Measurements from ENCODE around the gene VAC14. TPM values are rescaled to one million over a fixed set of nuclear protein-coding genes. Genes with fewer than 3 reads are reported as not detected.

VAC14 gene
- total and polyA plus RNA-seq, 2 experiments from 2014 or later = 42.3 to 77.7 TPM

DNA sequence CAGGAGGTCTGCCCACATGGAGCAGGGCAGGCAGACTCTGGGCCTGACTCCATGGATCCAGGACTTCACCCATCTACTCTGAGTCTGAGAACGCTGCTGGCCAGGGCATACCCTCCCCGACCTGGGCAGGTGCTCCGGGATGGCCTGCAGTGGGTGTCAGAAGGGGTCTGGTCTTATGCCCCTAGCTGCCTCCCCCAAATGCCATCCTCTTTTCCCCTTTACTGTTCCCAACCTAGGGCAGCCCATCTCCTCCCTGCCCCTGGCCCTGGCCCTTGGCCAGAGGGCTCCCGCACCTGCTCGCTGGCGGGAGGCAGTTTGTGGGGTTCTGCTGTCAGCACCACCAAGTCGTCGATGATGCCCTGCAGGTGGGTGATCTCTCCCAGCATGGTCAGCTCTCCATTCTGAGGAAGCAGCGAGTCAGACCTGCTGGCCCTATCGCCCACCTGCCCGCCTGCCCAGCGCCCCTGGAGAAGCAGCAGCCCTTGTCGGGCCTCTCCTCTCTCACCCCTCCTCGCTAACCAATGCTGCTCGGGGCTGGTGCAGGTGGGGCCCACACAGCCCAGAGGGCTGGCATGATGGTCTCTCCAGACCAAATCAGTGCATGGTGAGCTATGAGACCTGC is 123.3 kb downstream of the VAC14 start:
- Histone ChIP-seq H3K4me1 (ENCODE audit: insufficient read depth) (peaks cover 7% of the 10 kb centered on the region), H3K9me2 (ENCODE audit: insufficient read depth) (no peaks in the 10 kb centered on the region), H4K20me1 (replicated peaks; ENCODE audit: insufficient read depth) (no peaks in the 10 kb centered on the region; the same call in 1 of the 2 replicates), H3F3A (replicated peaks; ENCODE audit: low read depth) (peaks cover 5% of the 10 kb centered on the region; the same call in 1 of the 2 replicates), H3K27me3 (ENCODE audit: insufficient read depth) (no peaks in the 10 kb centered on the region), H3K4me3 (no peak overlapping the region), H3K27ac (ENCODE audit: low read depth) (no peak overlapping the region), H3K4me2 (no peak overlapping the region), H2AFZ (no peak overlapping the region), H3K36me3 (ENCODE audit: insufficient read depth) (no peaks in the 10 kb centered on the region), H3K79me2 (replicated peaks; ENCODE audit: insufficient read depth) (no peaks in the 10 kb centered on the region)
- TF ChIP-seq POLR2AphosphoS5 (IDR thresholded peaks at IDR 0.05; ENCODE audit: low read depth) (no peak), EZH2 (IDR thresholded peaks at IDR 0.05; ENCODE audit: low read depth, unreplicated experiment) (no peak), CREB1 (CRISPR knock-in tag; IDR thresholded peaks at IDR 0.05; ENCODE audit: low read depth) (no peak)
- TF ChIP-seq, protein P1, sequence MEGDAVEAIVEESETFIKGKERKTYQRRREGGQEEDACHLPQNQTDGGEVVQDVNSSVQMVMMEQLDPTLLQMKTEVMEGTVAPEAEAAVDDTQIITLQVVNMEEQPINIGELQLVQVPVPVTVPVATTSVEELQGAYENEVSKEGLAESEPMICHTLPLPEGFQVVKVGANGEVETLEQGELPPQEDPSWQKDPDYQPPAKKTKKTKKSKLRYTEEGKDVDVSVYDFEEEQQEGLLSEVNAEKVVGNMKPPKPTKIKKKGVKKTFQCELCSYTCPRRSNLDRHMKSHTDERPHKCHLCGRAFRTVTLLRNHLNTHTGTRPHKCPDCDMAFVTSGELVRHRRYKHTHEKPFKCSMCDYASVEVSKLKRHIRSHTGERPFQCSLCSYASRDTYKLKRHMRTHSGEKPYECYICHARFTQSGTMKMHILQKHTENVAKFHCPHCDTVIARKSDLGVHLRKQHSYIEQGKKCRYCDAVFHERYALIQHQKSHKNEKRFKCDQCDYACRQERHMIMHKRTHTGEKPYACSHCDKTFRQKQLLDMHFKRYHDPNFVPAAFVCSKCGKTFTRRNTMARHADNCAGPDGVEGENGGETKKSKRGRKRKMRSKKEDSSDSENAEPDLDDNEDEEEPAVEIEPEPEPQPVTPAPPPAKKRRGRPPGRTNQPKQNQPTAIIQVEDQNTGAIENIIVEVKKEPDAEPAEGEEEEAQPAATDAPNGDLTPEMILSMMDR (conservative IDR thresholded peaks at IDR 0.05; ENCODE audit: low read depth in 2 of 2) = no peak
- TF ChIP-seq, protein P2, sequence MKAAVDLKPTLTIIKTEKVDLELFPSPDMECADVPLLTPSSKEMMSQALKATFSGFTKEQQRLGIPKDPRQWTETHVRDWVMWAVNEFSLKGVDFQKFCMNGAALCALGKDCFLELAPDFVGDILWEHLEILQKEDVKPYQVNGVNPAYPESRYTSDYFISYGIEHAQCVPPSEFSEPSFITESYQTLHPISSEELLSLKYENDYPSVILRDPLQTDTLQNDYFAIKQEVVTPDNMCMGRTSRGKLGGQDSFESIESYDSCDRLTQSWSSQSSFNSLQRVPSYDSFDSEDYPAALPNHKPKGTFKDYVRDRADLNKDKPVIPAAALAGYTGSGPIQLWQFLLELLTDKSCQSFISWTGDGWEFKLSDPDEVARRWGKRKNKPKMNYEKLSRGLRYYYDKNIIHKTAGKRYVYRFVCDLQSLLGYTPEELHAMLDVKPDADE (IDR thresholded peaks at IDR 0.05) = no peak
- Mint-ChIP-seq H3K27ac (0 out of 2 replicates have a peak overlapping the region, but pooled peaks have one; percentile 44), H3K4me1 (peaks cover 14% of the 10 kb centered on the region), H3K4me3 (no peak overlapping the region), H3K27me3 (ENCODE audit: insufficient read depth, low read depth, poor library complexity) (peaks cover 8% of the 10 kb centered on the region), H3K9me3 (no peaks in the 10 kb centered on the region), H3K36me3 (ENCODE audit: low read depth) (peaks cover 12% of the 10 kb centered on the region; the same call in 2 of the 3 replicates)
- no peak for DNase-seq (ENCODE audit: low spot score)
- no peak for ATAC-seq

DNA sequence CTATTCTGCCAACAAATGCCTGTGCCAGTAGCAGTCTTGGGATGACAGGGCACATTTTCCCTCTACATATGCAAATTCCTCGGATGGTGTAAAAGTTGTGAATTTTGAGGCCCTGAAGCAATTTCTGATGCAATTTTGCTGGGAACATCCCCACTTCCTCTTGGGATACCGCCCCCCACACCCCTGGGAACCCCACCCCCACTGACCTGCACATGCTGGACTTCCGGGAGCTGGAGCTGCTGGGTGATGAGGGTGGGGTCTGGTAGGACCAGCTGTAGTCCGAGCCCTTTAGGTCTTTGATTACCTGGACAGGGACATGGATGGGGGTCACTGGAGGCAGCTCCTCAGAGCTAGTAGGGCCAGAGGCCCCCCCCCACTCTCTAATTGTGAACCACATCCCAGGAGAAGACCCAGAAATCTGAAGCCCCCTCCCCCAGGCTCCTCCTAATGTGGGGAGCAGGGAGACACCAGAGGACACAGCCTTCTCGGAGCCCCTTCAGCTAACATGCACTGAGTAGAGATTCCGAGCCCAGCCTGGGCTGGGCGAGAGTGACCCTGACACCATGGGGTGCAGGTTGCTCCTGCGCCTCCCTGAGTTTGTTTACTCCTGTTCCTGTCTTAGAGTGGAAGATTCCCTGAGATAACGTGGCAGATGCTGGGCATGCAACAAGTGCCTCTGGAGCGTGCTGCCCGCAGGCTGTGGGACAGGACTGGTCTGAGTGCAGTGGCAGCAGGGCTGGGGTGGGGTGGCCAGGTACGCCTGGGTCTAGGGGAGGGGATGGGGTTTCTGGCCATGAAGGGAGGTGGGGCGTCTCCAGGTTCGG is 124.1 kb downstream of the VAC14 start:
- Histone ChIP-seq H3K27me3 (ENCODE audit: insufficient read depth) (no peaks in the 10 kb centered on the region), H3K4me1 (ENCODE audit: insufficient read depth) (peaks cover 7% of the 10 kb centered on the region), H3K4me3 (no peak overlapping the region), H2AFZ (no peak overlapping the region), H3K79me2 (replicated peaks; ENCODE audit: insufficient read depth) (no peaks in the 10 kb centered on the region), H4K20me1 (replicated peaks; ENCODE audit: insufficient read depth) (0 out of 2 replicates have a peak, but pooled peaks cover 3% of the 10 kb centered on the region), H3K4me2 (no peak overlapping the region), H3K36me3 (ENCODE audit: insufficient read depth) (no peaks in the 10 kb centered on the region), H3F3A (replicated peaks; ENCODE audit: low read depth) (peaks cover 5% of the 10 kb centered on the region; the same call in 1 of the 2 replicates), H3K9me2 (ENCODE audit: insufficient read depth) (no peaks in the 10 kb centered on the region), H3K27ac (ENCODE audit: low read depth) (no peak overlapping the region)
- Mint-ChIP-seq H3K9me3 (no peaks in the 10 kb centered on the region), H3K4me1 (peaks cover 13% of the 10 kb centered on the region), H3K4me3 (no peak overlapping the region), H3K27me3 (ENCODE audit: insufficient read depth, low read depth, poor library complexity) (peaks cover 8% of the 10 kb centered on the region), H3K36me3 (ENCODE audit: low read depth) (peaks cover 13% of the 10 kb centered on the region; the same call in 2 of the 3 replicates), H3K27ac (peak overlapping the region; percentile 89)
- no peak for DNase-seq (ENCODE audit: low spot score)
- ATAC-seq = no peak
- TF ChIP-seq STAT1 (IDR thresholded peaks at IDR 0.05; ENCODE audit: unreplicated experiment) (no peak), POLR2AphosphoS5 (IDR thresholded peaks at IDR 0.05; ENCODE audit: low read depth) (no peak), ZNF331 (CRISPR knock-in tag; IDR thresholded peaks at IDR 0.05; ENCODE audit: low read depth) (no peak)
- TF ChIP-seq, protein P1 (conservative IDR thresholded peaks at IDR 0.05; ENCODE audit: low read depth in 2 of 2) = no peak

All from GM23338 (cell line).